GM18526 (cell line): ENCODE results near the gene ZNF646.

ENCODE experiments used
- POLR2A ChIP-seq: IDR thresholded peaks from 3 replicates; pipeline ENCODE4 v1.6.1; 2011; ENCODE audit not compliant: insufficient read length; ENCODE audit errors: extremely low read depth

ZNF646 gene

GRCh38 chr16:31087481-31087880 lies 13.3 kb downstream of the ZNF646 start:
- TF ChIP-seq POLR2A = no peak

GRCh38 chr16:31087971-31088370 lies 13.7 kb downstream of the ZNF646 start:
- no peak for TF ChIP-seq POLR2A

- TF ChIP-seq POLR2A = no peak
Measured at GRCh38 chr16:31088459-31089183, 14.4 kb downstream of the ZNF646 start, which contains the start of gene PRSS53. PRSS53 (minus strand) TSS chr16:31088943; CDS start chr16:31088809, 134 bp downstream.

GRCh38 chr16:31089199-31089598 lies 15.0 kb downstream of the ZNF646 start:
- no peak for TF ChIP-seq POLR2A

GRCh38 chr16:31090540-31090939 lies 16.3 kb downstream of the ZNF646 start:
- TF ChIP-seq POLR2A = no peak

- TF ChIP-seq POLR2A = no peak
Measured at GRCh38 chr16:31092330-31092729, 18.1 kb downstream of the ZNF646 start.

- no peak for TF ChIP-seq POLR2A
Measured at GRCh38 chr16:31093132-31093703, 19.0 kb downstream of the ZNF646 start.

GRCh38 chr16:31094088-31094423 lies 19.8 kb downstream of the ZNF646 start:
- TF ChIP-seq POLR2A = no peak

- peak; percentile 64 for TF ChIP-seq POLR2A
Measured at GRCh38 chr16:31094424-31095120, 20.4 kb downstream of the ZNF646 start, which contains the start of gene VKORC1. VKORC1 (minus strand) TSS chr16:31094797; CDS start chr16:31094729, 68 bp downstream.

GRCh38 chr16:31099860-31100638 lies 25.8 kb downstream of the ZNF646 start:
- no peak for TF ChIP-seq POLR2A

GRCh38 chr16:31105677-31106213 lies 31.5 kb downstream of the ZNF646 start:
- peak; percentile 36 for TF ChIP-seq POLR2A

- TF ChIP-seq POLR2A = no peak
Measured at GRCh38 chr16:31106509-31107464, 32.6 kb downstream of the ZNF646 start.

GRCh38 chr16:31107465-31107867 lies 33.2 kb downstream of the ZNF646 start:
- TF ChIP-seq POLR2A = no peak
